ENCODE measurements around the gene GLS.

The GLS gene

DNA sequence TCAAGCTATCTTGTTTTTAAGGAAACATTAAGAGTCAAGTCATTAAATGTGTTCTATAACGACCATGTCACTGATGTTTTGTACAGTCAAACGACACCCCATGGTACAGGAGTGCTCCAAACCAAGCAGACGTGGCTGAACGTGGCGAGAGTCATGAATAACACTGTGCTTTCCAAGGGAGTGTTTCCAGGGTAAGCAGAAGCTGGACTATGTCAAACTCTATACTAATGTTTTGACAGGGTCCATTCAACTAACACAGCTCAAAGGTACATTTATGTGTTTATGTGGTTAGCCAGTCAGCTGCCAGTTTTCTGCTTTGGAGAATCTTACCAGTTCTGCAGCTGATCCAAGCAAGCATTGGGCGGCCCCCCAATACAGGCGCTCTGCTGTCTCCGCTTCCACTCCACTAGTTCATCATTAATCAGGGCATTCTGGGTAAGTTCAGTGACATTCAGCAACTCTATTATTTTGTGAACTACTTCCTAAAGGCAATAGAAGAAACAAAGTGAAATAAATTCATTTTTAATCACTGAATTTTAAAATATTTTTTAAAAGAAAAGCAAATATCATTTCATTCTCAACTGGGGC, 117.0 kb downstream of the GLS start:
- DNase-seq: no peak

GRCh38 chr2:190999058-190999457, 118.4 kb downstream of the GLS start:
- no peak for DNase-seq

DNA sequence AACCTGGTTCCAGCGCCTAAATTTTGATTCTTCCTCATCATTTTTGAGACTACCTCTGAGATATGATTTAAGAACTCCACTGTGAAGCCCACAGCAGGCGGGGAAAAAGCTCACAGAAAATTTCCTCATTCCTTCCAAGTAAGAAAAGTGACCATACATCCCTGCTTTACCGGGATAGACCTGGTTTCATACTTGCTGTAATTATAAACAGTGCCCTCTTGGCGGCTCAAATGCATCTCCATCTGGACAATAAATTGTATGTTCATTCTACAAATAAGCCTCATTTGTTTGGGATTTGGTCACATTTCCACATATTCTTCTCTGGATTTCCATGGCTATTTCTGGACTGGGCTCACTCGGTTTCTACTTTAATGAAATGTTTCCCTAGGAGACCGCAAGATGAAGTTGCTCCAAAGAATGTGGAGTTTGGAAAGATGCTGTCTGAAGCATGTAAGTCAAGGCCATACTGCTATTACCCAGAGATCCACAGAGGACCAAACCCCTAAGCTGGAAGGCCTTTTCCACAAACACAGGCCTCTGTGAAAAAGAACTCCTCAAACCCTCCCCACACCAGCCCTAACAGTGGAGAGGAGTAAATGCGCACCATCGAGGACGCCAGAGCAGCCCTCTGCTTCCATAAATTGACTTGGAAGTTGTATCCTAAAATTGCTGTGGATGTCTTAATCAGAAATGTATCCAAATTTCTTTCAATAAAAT, 119.5 kb downstream of the GLS start:
- no peak for DNase-seq

DNA sequence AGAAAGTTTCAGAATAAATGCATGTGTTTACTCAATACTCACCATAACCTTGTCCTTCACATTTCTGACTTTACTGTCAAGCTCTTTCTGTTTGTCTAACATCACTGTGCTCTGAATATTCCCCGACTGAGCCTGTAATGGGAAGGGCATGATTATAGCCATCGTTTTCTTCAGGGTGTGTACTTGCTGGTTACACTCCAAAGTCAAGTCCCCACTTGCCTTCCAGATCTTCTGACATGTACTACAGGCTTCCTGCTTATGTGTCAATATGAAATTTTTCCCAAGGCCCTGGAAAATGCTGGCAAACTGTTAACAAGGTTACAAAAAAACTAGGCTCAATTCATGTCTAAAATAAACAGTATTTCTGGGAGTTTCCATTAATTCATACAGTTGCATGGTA, 120.4 kb downstream of the GLS start:
- DNase-seq: no peak

DNA sequence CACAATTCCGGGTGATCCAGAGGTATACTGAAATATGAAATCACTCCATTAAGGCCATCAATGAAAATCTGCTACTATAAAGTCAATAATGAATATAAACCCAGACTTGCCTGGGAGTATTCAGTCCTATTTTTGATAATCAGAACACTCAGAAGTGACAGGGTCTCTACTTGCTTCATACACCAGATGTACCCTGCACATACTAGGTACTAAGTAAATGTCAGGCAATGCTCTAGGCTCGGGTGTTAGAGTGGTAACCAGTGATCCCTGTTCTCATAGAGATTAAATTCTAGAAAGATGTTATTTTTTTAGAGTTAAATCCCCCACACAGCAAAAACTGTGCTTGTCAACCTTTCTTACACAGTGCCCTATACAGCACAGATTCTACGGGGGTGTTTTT, 121.0 kb downstream of the GLS start:
- no peak for DNase-seq

GRCh38 chr2:191003405-191004309, 123.0 kb downstream of the GLS start:
- no peak for DNase-seq

DNA sequence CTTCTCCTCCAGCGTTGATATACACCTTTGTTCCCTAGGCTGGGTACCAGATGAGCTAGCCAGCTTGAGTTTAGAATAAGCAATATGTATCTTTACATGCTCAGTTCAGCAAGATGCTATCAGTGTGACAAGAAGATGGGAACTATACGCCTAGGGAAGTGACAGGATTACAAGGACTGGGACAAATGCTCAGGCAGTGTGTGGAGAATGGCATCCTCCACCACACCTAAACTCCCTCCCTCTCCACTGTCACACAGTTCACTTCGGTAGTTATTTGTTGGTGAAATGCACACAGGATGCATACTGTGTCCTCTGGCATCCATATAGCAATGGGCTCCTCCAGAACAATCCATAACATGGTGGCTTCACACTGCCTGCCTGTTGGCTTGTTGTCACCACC, 125.7 kb downstream of the GLS start:
- DNase-seq: no peak

DNA sequence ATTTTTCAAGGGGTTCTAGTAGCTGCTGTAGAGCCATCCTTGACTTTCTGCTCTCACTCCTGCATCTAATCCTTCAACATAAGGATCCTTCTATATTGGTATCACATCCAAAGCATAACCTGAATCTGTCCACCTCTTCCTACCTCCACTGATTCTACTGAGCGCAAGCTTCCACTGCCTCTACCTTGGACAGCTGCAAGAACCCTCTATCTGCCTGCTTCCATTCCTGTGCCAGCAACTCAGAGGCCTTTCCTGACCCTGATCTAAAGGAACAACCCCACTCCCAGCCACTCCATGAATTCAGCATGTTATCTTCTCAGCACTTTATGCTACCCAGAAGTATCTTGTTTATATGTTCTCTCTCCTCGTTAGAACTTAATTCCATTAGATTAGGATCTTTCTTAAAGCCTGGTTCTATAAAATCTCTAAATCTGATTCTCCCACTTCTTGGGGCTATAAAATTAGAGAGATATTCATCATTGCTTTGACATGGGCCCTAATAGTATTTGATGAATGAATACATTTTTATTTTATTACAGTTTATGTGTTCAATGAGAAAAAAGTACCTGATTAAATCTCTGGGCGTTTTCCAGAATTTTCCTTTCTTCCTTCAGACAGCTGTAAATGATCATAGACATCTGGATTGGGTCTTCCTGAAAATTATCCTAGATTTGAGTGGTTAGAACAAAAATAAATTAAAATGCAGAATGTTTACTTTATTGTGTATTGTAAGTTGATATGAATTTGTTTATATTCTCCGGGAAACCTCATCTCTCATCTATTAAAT, 126.6 kb downstream of the GLS start:
- no peak for DNase-seq

- DNase-seq: no peak
Observed at GRCh38 chr2:191008286-191008685, 127.7 kb downstream of the GLS start.

GRCh38 chr2:191009541-191010374, 129.1 kb downstream of the GLS start:
- no peak for DNase-seq

DNA sequence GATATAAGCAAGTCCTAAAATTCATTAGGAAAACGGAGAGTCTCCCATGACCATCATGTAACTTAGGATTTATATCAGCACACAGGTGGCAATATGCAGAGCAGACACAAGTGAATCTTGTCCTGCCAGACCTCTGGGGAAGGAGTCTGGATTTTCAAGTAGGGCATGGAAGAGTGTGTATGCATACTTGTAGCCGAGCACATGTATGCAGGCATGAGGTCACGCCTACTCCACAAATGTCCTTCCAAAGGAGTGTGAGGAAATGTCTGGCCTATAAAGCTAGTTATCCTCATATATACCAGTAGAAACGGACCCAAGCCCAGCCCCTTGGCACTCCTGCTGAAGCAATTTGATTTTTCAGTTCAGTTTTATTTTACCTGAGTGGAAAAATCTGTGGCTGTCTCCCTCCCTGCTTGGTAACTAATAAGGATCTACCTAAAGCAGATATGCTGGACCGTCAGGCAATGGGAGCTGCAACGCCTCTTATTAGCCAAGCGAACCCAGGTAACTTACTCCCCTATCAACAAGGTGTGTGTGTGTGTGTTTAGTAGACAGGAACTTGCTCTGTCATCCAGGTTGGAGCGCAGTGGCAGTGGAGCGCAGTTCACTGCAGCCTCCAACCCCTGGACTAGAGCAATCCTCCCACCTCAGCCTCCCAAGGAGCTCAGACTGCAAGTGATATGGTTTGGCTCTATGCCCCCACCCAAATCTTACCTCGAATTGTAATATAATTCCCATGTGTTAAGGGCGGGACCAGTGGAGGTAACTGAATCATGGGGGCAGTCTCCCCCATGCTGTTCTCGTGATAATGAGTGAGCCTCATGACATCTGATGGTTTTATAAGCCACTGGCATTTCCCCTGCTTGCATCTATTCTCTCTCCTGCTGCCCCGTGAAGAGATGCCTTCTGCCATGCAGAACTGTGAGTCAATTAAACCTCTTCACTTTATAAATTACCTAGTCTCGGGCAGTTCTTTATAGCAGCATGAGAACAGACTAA, 130.6 kb downstream of the GLS start:
- no peak for DNase-seq

GRCh38 chr2:191012346-191012745, 131.7 kb downstream of the GLS start:
- no peak for DNase-seq

GRCh38 chr2:191012845-191013681, 132.4 kb downstream of the GLS start:
- DNase-seq: no peak

GRCh38 chr2:191013682-191013931, 133.0 kb downstream of the GLS start:
- no peak for DNase-seq

GRCh38 chr2:191013932-191014652, 133.5 kb downstream of the GLS start, which contains the start of gene STAT1:
STAT1 (minus strand) TSS chr2:191014171; CDS start chr2:191010003, 4,168 bp downstream.
- peak; percentile 94 for DNase-seq

DNA sequence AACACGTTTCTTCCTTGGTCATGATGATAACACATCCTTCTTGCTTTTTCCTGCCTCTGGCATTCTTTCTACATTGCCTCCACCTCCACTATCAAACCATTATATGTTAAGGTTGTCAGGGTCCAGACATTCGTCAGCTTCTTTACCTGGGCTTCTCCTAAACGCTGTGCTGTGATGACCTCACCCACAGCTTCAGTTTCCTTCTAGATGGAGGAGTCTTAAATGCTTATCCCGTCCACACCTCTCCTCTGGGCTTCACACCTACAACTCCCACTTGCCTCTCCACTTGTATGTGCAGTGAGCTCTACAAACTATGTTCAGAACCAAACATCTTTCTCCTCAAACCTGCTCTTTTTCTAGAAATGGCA, 134.0 kb downstream of the GLS start:
- no peak for DNase-seq

Measured in kidney glomerular epithelial cell (primary cell).